GM18519 (cell line): ENCODE measurements around the gene CDC42EP1.
"Not testable (repeated sequence)": the region's sequence is repeated elsewhere in the genome, so short reads cannot be mapped to it uniquely, and the experiment has no call there.

Source experiments
- ATAC-seq: cut with Tn5 transposase; IDR thresholded peaks from one replicate; pipeline ENCODE4 v1.9.1; 2021; ENCODE audit warnings: mild to moderate bottlenecking, moderate library complexity; ENCODE audit not compliant: unreplicated experiment, low FRiP score

CDC42EP1 gene

DNA sequence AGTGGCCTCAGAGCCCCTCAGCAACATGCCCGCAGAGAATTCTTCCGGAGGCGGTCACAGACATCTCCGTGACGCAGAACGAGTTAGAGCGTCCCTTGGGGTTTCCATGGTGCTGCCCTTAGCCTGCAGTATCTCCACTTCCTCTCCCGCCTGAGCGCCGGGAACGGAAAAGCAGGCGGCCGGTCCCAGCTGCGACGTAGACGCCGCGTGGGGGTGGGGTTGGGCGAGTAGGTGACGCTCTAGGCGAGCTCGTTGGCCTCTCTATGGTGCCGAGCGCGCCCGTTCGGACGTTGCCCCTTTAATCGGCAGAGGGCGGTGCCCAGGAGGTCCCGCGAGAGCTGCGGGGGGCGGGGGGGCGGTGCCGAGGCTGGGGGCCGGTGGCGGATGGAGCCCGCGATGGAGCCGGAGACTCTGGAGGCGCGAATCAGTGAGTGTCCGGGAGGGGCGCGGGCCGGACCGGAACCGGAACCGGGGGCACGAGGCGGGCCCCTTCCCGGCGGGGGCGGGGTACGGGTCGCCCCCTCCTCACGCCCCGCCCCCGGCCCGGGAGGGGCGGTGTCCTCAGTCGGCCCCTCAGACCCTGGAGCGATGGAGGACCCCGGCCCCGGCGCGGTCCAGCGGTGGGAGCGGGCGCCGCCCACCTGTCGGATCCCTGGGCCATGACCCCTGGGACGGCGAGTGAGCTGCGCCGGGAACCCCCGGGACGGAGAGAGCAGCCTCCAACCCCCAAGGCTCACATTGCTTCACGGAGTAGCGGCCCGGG lies 48.4 kb downstream of the CDC42EP1 start, which contains the start of gene GGA1:
Gene GGA1, plus strand, starts transcription at position 358 of the 763 bp plus-strand sequence. Its CDS starts 27 bp downstream, at position 385.
- ATAC-seq, result peak; percentile 51

DNA sequence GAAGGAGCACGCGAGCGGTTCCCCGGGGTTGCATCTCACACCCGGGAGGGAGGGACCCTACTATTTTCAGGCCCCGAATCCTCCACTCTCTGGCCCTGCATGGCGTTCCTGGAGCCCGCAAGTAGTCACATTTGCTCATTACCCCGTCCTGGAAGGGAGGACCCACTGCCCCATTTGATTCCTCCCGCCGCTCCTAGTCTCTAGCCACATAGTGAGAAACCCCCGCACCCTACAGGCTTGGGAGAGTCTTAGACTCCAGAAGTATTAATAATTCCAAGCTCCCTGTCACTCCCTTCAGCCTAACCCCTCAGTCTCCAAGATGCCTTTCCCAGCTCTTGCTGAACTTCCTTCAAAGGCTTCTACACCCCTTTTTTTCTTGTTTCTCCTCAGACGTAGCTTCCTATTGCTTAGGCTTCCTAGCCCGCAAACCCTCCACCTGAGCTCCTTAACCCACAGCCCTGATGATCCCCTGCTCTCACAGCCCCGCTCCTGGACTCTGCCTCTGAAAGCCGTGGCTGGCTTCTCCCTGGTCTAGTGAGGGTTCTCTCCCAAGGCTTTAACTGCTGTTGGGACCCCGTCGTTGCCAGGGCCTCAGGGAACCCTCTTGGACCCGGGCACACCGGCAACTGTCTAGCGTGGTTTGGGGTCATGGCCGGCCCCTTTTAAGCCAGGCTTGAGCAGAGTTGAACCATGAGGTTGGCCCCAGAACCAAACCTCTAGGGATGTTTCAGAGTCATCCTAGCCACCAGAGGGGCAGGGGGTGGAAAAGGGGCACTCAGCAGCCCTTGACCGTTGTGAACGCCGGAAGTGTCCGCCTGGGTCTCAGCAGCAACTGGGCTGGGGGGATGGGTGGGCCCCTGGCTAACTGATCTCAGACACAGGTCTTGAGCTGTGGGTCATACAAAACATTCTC lies 49.2 kb downstream of the CDC42EP1 start:
- ATAC-seq, result no peak

DNA sequence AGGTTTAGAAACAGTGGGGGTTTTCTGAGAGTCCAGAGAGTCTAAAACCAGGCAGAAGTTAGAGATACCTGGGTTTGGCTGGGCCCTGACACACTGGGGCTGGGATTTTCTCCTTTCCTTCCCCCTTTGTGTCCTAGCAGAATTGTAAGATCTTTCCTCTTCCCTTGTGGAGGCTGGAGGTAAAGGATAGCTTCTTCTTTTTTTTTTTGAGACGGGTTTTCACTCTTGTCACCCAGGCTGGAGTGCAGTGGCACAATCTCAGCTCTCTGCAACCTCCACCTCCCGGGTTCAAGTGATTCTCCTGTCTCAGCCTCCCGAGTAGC lies 49.8 kb downstream of the CDC42EP1 start:
- not testable (repeated sequence) for ATAC-seq

DNA sequence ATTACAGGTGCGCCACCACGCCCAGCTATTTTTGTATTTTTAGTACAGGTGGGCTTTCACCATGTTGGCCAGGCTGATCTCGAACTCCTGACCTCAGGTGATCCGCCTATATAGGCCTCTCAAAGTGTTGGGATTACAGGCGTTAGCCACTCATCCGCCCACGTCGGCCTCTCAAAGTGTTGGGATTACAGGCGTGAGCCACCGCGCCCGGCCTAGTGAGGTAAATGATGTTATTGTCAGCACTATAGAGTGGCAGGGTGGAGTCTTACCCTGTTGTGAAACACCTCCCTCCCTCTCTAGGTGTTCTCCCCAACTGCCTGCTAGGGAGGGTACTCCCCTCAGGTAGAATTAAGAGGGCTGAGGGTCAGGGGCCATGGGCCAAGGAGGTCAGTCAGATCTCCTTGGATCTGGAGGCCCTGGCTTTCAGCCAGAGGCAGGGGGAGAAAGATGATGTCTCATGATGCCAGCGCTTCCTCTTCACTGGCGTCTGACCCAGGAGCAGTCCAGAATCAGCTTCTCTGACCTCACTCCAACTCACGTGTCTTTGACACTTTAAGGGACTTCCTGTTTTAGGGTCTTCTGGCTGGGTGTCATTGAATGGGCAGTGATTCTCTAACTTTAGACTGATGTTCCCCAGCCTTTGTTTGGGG lies 50.3 kb downstream of the CDC42EP1 start:
- no peak for ATAC-seq

DNA sequence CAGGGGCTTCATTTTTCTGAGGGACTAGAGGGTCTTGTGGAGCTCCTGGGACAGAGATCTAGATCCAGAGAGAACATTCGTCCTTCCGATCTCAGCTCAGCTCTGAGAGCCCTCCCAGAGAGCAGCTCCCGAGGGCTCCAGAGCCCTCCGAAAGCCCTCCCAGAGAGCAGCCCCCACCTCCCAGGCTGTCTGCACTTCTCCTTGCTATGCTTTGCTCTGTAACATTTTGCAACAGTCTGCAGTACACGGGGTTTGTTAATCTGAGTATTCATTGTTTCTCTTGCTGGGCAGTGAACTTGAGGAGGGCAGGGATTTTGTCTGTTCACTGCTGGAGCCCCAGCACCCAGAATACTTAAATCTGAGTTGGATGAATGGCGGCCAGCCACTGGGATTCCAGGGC lies 50.9 kb downstream of the CDC42EP1 start:
- no peak for ATAC-seq

DNA sequence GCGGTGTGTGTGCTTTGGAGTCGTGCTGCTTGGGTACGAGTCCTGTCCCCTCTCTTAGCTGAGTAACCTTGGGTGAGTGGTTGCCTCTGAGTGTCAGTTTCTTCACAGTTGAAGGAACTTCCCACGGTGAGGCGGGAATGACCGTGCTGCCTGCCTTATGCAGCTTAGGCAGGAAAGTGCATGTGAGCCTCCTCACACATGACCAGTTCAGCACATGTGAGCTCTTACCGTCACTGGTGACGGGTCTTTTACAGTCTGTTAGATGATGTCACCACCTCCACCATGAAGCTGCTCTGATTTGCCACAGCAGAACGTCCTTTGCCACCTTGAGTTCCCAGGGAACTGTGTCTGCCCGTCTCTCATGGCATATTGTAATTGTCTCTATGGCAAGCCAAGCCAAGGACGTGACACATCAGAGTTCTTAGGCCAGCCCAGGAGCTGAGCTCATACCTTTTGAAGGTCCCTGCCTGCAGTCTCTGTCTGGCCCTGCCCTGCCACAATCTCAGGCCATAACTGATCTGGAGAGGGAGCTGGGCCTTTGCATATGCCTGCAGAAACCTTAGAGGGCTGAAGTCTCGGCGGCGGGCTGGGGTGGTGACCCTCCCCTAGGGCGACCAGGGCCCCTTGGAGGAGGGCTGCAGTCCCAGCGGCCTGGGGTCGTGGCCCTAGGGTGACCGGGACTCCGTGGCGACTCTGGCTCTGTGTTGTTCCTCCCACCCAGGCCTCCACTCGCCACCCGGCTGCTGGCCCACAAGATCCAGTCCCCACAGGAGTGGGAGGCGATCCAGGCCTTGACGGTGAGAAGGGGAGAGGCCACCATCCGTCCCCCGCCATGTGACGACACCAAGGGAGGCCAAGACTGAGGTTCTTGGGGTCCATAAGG lies 56.2 kb downstream of the CDC42EP1 start:
- ATAC-seq, result no peak

DNA sequence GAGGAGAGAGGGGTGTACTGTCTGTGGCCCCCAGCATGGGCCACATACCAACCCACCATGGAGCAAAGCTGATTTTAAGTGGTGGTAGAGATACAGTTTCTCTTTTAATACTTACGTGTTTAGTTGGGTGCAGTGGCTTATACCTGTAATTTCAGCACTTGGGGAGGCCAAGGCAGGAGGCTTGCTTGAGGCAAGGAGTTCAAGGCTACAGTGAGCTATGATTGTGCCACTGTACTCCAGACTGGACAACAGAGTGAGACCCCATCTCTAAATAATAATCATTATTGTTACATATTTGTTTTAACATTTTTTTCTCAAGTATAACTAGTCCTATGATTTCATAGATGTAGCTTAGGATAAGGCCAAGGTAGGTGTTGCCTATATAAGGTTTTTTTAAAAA lies 57.2 kb downstream of the CDC42EP1 start:
- ATAC-seq, result no peak

DNA sequence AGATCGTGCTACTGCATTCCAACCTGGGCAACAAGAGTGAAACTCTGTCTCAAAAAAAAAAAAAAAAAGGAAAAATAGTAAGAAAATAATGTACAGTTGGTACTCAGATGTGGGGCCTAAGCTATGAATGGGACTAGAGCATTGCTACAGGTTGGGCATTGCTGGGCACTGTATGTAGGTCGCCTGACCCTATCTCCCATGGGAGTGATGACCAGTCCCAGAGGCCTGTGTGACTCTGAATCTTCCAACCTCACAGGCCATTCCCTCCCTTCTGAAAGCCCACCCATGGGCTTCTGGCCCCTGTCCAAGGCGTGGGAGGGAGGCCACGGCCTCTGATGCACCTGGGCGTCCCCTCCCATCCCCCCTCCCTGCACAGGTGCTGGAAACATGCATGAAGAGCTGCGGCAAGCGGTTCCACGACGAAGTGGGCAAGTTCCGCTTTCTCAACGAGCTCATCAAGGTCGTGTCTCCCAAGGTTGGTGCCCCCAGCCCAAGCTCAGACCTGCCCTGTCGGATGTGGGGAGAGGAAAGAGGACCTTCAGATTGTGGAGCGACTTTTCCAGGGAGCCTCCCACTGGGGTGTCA lies 57.9 kb downstream of the CDC42EP1 start:
- no peak for ATAC-seq

DNA sequence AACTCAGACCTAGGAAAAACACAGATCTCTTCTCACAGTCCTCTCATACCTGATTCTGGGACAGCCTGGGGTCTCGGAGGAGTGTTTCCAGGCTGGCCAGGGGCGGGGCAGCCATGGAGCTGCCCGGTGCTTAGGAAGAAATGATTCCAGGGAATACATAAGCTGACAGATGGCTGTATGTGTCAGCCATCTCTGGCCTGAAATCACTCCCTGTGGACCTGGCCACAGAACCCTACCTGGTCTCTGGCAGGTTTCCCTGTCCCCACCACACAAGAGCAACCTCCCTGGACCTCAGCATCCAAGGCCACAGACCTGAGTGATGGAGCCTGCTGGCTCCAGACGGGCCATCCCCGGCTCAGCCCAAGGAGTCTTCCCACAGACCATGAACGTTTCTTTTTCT lies 58.4 kb downstream of the CDC42EP1 start:
- no peak for ATAC-seq
